Endothelial cell of umbilical vein (primary cell): Measurements from ENCODE around the gene PIAS2. TPM values are rescaled to one million over a fixed set of nuclear protein-coding genes. Genes with fewer than 3 reads are reported as not detected.

ENCODE experiments used
- BruUV-seq: library from RNA; stranded (reverse); fragments of 400-500 nt; replicated peaks from 2 replicates; lab custom pipeline; 2021; lab: Mats Ljungman, UMichigan
- CTCF ChIA-PET: fragments of 300-600, 350-600 bp; sonication (Branson Sonifier 250); formaldehyde crosslinking; loops from one replicate; lab custom pipeline; 2021; ENCODE audit warnings: antibody characterized with exemption, inconsistent platforms; lab: Charles Lee
- POLR2A ChIA-PET: fragments of 300-600, 350-600 bp; sonication (Branson Sonifier 250); formaldehyde crosslinking; loops from one replicate; lab custom pipeline; 2021; ENCODE audit warnings: antibody characterized with exemption, inconsistent platforms; lab: Charles Lee
- DNase-seq: peaks from one replicate; pipeline ENCODE4 v3.0.0-alpha.2; 2011; ENCODE audit warnings: low read depth, low spot score
- FAIRE-seq: peaks from 2 replicates; lab custom pipeline; 2011; peaks lifted over from hg19 to GRCh38; lab: Jason Lieb, UNC
- H2AFZ ChIP-seq: 2 replicates; pipeline ENCODE4 v1.6.0; 2012; ENCODE audit warnings: low read depth, low read length, control low read depth, inconsistent platforms
- H3K27ac ChIP-seq: 2 replicates; pipeline ENCODE4 v1.5.1; 2011; ENCODE audit warnings: low read depth, mild to moderate bottlenecking, control low read depth, low read length, moderate library complexity; ENCODE audit not compliant: insufficient read depth
- H3K27me3 ChIP-seq, 2 experiments: 2 replicates each; pipeline versions ENCODE4 v1.6.0 to v1.6.1; 2011; ENCODE audit warnings: low read length in 2 of 2, mixed read lengths in 1 of 2; ENCODE audit not compliant: control insufficient read depth in 2 of 2, insufficient read depth in 2 of 2
- H3K36me3 ChIP-seq, 2 experiments: 2 replicates in 1 of 2; 3 replicates in 1 of 2; pipeline ENCODE4 v1.5.1; 2011; ENCODE audit warnings: low read length in 2 of 2, mild to moderate bottlenecking in 1 of 2, moderate library complexity in 1 of 2; ENCODE audit not compliant: control insufficient read depth in 2 of 2, insufficient read depth in 2 of 2; ENCODE audit errors: extremely low read depth in 1 of 2
- H3K4me1 ChIP-seq: 3 replicates; pipeline ENCODE4 v1.5.1; 2011; ENCODE audit warnings: mild to moderate bottlenecking, low read length; ENCODE audit not compliant: control insufficient read depth, insufficient read depth; ENCODE audit errors: extremely low read depth
- H3K4me2 ChIP-seq: 2 replicates; pipeline ENCODE4 v1.6.1; 2011; ENCODE audit warnings: low read length, control low read depth, mixed read lengths; ENCODE audit not compliant: insufficient read depth
- H3K4me3 ChIP-seq, 3 experiments: fragments of 200-600 bp in 1 of 3; sonication (generic), shearing (Covaris generic) in 1 of 3; replicated peaks in 1 of 3; 2 replicates each; pipeline ENCODE4 v1.5.1; 2011 to 2016; ENCODE audit warnings: control low read depth in 3 of 3, low read length in 3 of 3, mild to moderate bottlenecking in 2 of 3, inconsistent platforms in 1 of 3, low read depth in 1 of 3, moderate library complexity in 1 of 3; ENCODE audit not compliant: insufficient read depth in 1 of 3
- H3K79me2 ChIP-seq: 2 replicates; pipeline ENCODE4 v1.6.0; 2012; ENCODE audit warnings: low read length, inconsistent platforms; ENCODE audit not compliant: control insufficient read depth, insufficient read depth
- H3K9ac ChIP-seq: replicated peaks from 2 replicates; pipeline ENCODE3; 2011; ENCODE audit warnings: low read length, control low read depth; ENCODE audit not compliant: insufficient read depth; ENCODE audit errors: extremely low read depth
- H3K9me1 ChIP-seq: replicated peaks from 3 replicates; pipeline ENCODE4 v1.6.0; 2011; ENCODE audit warnings: mild to moderate bottlenecking, low read length; ENCODE audit not compliant: control insufficient read depth, insufficient read depth; ENCODE audit errors: extremely low read depth
- H3K9me3 ChIP-seq: replicated peaks from 2 replicates; pipeline ENCODE4 v1.5.1; 2012; ENCODE audit warnings: low read length, inconsistent platforms; ENCODE audit not compliant: control insufficient read depth, insufficient read depth
- H4K20me1 ChIP-seq: replicated peaks from 2 replicates; pipeline ENCODE3; 2011; ENCODE audit warnings: mild to moderate bottlenecking, low read length; ENCODE audit not compliant: control insufficient read depth, insufficient read depth; ENCODE audit errors: extremely low read depth
- CTCF ChIP-seq, 2 donors: IDR thresholded peaks; 1 replicate in 1 of 2; 2 replicates in 1 of 2; pipeline ENCODE4 v1.5.1; 2011; ENCODE audit warnings: low read length in 2 of 2, mild to moderate bottlenecking in 2 of 2, moderate library complexity in 2 of 2, control low read depth in 1 of 2, inconsistent platforms in 1 of 2, low read depth in 1 of 2; ENCODE audit not compliant: insufficient read depth in 1 of 2; ENCODE audit errors: extremely low read depth in 1 of 2
- EZH2 ChIP-seq: IDR thresholded peaks from 2 replicates; pipeline ENCODE4 v1.6.1; 2012; ENCODE audit warnings: borderline replicate concordance, low read depth, mild to moderate bottlenecking, moderate library complexity, low read length, inconsistent platforms; ENCODE audit not compliant: severe bottlenecking
- FOS ChIP-seq: IDR thresholded peaks from 2 replicates; pipeline ENCODE4 v1.6.1; 2011; ENCODE audit warnings: mild to moderate bottlenecking, low read length, moderate library complexity, borderline replicate concordance; ENCODE audit not compliant: insufficient read depth
- GATA2 ChIP-seq: IDR thresholded peaks from 2 replicates; pipeline ENCODE4 v1.7.0; 2011; ENCODE audit warnings: low read depth, mild to moderate bottlenecking, moderate library complexity, mixed read lengths, low read length; ENCODE audit not compliant: insufficient read length, insufficient read depth
- JUN ChIP-seq: IDR thresholded peaks from 2 replicates; pipeline ENCODE4 v1.6.1; 2011; ENCODE audit warnings: borderline replicate concordance, low read depth; ENCODE audit not compliant: insufficient read length, insufficient read depth
- MAX ChIP-seq: IDR thresholded peaks from 2 replicates; pipeline ENCODE4 v1.6.1; 2011; ENCODE audit not compliant: insufficient read depth, insufficient read length
- MYC ChIP-seq: IDR thresholded peaks from one replicate; pipeline ENCODE4 v1.6.1; 2011; ENCODE audit warnings: mild to moderate bottlenecking, low read depth, low read length
- POLR2A ChIP-seq: IDR thresholded peaks from 2 replicates; pipeline ENCODE4 v1.6.1; 2012; ENCODE audit warnings: low read depth, mild to moderate bottlenecking, control low read depth, low read length
- POLR2AphosphoS5 ChIP-seq: IDR thresholded peaks from 2 replicates; pipeline ENCODE4 v1.6.1; 2012; ENCODE audit warnings: low read depth, mild to moderate bottlenecking, control low read depth, low read length, moderate library complexity; ENCODE audit not compliant: insufficient read depth
- dilution Hi-C: fragments of 300-500 bp; cut with MboI; formaldehyde crosslinking; loops from one replicate; pipeline ENCODE4 v1.15.0; 2019; ENCODE audit warnings: low sequenced_read_pairs; ENCODE audit not compliant: extremely low pct_ligation_motif_present
- intact Hi-C: fragments of 100-400 bp; cut with micrococcal nuclease; formaldehyde crosslinking; loops from one replicate; pipeline ENCODE4 v1.10.0; 2022
- polyA plus RNA-seq, 4 experiments: library from polyadenylated mRNA; depleted of rRNA in 3 of 4; stranded (reverse) in 3 of 4; unstranded in 1 of 4; fragments of >200 nt; gene quantifications; 2 replicates each; pipeline versions ENCODE4 v1.2.1 to v1.2.3, GENCODE V29; 2011 to 2012; ENCODE audit warnings: missing spikeins in 1 of 4
- total RNA-seq: library from RNA; stranded (reverse); gene quantifications from 2 replicates; pipeline ENCODE4 v1.2.3, GENCODE V29; 2021

The PIAS2 gene
- total and polyA plus RNA-seq, 2 donors (not counting 3 experiments of a cell fraction or from before 2014, with no cell fraction given) = 7.0 to 34.3 TPM

- intact Hi-C loops (no loop called here), dilution Hi-C loops (no loop called here)
- no peak overlapping the region for H3K27ac ChIP-seq
- DNase-seq = no peak
- H3K9ac ChIP-seq = no peak overlapping the region
- no peak for TF ChIP-seq MAX
- ChIA-PET CTCF (interaction anchor here (0.9 kb wide), 1 partner anchor 171 kb away, joined by 3 read pairs; no protein-coding TSS in a partner anchor), POLR2A (no interaction called here)
- no TSS peak for BruUV-seq
- H2AFZ ChIP-seq = no peak overlapping the region
- H3K4me1 ChIP-seq = no peaks in the 10 kb centered on the region
- H3K27me3 ChIP-seq = no peaks in the 10 kb centered on the region
- H3K79me2 ChIP-seq = no peaks in the 10 kb centered on the region
- H3K4me3 ChIP-seq = no peak overlapping the region
- no peak for FAIRE-seq
- H3K9me3 ChIP-seq = no peaks in the 10 kb centered on the region
- H4K20me1 ChIP-seq = no peaks in the 10 kb centered on the region
- peaks cover 0 to 3% of the 10 kb centered on the region in 2 experiments for H3K36me3 ChIP-seq
- H3K9me1 ChIP-seq = peaks cover 2% of the 10 kb centered on the region
- H3K4me2 ChIP-seq = no peak overlapping the region
These were observed 87.8 kb downstream of the PIAS2 start for GRCh38 chr18:46829531-46829930.

- intact Hi-C loops = no loop called here
- Histone ChIP-seq H3K4me2 (no peak overlapping the region), H4K20me1 (no peaks in the 10 kb centered on the region), H3K79me2 (no peaks in the 10 kb centered on the region), H3K9me1 (peaks cover 2% of the 10 kb centered on the region), H3K27ac (no peak overlapping the region), H2AFZ (no peak overlapping the region), H3K4me1 (no peaks in the 10 kb centered on the region), H3K36me3 (peaks cover 0 to 3% of the 10 kb centered on the region in 2 experiments), H3K4me3 (no peak overlapping the region), H3K9ac (no peak overlapping the region), H3K9me3 (no peaks in the 10 kb centered on the region), H3K27me3 (no peaks in the 10 kb centered on the region)
- DNase-seq = no peak
- POLR2A ChIA-PET = no interaction called here
- dilution Hi-C loops = no loop called here
- FAIRE-seq = no peak
- CTCF ChIA-PET = interaction anchor here (1.3 kb wide), 1 partner anchor 23 kb away, joined by 3 read pairs; no protein-coding TSS in a partner anchor
- no TSS peak for BruUV-seq
- no peak for TF ChIP-seq MAX
- no peak for TF ChIP-seq JUN
- TF ChIP-seq EZH2 = no peak
- no peak for TF ChIP-seq GATA2
- TF ChIP-seq FOS = no peak
- TF ChIP-seq CTCF (IDR thresholded peaks at IDR 0.05; ENCODE audit: extremely low read depth in 1 of 2, insufficient read depth in 1 of 2, low read depth in 1 of 2, low read length in 2 of 2) = no peak
- no peak for TF ChIP-seq POLR2AphosphoS5
- no peak for TF ChIP-seq MYC
- TF ChIP-seq POLR2A = no peak
These were observed 95.2 kb downstream of the PIAS2 start for GRCh38 chr18:46821856-46822711.
